Fibroblast of villous mesenchyme (primary cell): Measurements from ENCODE around the gene DNA2. TPM values are rescaled to one million over a fixed set of nuclear protein-coding genes. Genes with fewer than 3 reads are reported as not detected.

Experiments
- DNase-seq: peaks from one replicate; pipeline ENCODE4 v3.0.0-alpha.2; 2010; ENCODE audit warnings: low read depth
- H3K4me3 ChIP-seq: 2 replicates; pipeline ENCODE4 v1.5.1; 2011; ENCODE audit warnings: low read depth, mild to moderate bottlenecking, low read length
- total RNA-seq: library from RNA; depleted of rRNA; stranded (reverse); fragments of >200 nt; gene quantifications from 2 replicates; pipeline ENCODE4 v1.2.3, GENCODE V29; 2012
- TF ChIP-seq, protein P1 (sequence below): IDR thresholded peaks from 2 replicates; pipeline ENCODE4 v1.5.1; 2012; ENCODE audit warnings: low read depth, mild to moderate bottlenecking, low read length; ENCODE audit not compliant: insufficient read depth

Gene DNA2
- total RNA-seq, 1 donor, result 13.0 TPM

- TF ChIP-seq, protein P1, sequence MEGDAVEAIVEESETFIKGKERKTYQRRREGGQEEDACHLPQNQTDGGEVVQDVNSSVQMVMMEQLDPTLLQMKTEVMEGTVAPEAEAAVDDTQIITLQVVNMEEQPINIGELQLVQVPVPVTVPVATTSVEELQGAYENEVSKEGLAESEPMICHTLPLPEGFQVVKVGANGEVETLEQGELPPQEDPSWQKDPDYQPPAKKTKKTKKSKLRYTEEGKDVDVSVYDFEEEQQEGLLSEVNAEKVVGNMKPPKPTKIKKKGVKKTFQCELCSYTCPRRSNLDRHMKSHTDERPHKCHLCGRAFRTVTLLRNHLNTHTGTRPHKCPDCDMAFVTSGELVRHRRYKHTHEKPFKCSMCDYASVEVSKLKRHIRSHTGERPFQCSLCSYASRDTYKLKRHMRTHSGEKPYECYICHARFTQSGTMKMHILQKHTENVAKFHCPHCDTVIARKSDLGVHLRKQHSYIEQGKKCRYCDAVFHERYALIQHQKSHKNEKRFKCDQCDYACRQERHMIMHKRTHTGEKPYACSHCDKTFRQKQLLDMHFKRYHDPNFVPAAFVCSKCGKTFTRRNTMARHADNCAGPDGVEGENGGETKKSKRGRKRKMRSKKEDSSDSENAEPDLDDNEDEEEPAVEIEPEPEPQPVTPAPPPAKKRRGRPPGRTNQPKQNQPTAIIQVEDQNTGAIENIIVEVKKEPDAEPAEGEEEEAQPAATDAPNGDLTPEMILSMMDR, result no peak
- no peak for DNase-seq
- H3K4me3 ChIP-seq, result no peak overlapping the region
These were observed 69.5 kb downstream of the DNA2 start for GRCh38 chr10:68402276-68402675.

DNA sequence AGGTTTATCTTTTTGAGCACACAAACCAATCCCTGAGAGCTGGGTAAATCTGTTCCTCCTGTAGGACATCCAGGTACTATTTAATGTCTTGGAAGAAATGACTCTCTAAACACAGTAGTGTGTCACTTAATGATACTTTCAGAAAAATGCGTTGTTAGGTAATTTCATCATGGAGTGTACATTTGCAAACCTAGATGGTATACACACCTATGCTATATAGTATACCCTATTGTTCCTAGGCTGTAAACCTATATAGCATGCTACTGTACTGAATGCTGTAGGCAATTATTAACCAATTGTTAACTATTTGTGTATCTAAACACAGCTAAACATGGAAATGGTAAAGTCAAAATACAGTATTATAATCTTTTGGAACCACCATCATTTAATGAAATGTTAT lies 74.8 kb downstream of the DNA2 start:
- no peak overlapping the region for H3K4me3 ChIP-seq
- TF ChIP-seq, protein P1, result no peak
- no peak for DNase-seq

DNA sequence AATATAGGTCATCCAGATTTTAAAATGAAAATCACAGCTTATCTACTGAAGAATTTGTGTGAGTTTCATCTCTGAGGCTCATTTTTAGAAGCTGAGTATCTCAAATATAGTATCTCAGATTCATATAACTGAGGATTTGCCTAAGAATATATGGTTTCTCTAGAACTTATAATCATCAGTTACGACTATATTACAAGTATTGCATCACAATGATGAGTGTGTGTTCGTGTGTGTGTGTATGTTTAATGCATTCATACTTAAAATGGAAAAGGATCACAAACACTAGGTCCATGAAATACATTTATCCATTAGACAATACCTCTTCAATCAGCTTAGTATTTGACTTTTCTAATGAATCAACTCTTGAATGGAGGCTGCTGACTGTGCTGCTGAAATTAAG lies 86.0 kb downstream of the DNA2 start:
- no peak overlapping the region for H3K4me3 ChIP-seq
- DNase-seq, result no peak
- TF ChIP-seq, protein P1, result no peak

DNA sequence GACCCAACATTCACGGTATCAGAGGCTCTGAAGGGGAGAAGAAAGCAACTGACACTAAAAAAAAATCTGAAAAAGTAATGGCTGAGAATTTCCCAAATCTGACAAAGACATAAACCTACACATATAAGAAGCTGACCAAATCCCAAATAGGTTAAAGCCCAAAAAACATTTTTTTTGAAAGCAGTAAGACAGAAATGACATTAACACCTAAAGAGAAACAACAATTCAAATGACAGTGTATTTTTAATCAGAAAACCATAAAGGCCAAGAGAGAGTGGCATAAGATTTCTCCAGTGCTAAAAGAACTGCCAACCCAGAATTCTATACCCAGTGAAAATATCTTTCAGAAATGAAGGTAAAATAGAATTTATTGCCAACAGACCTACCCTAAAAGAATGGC lies 100.2 kb downstream of the DNA2 start:
- DNase-seq, result no peak
- no peak overlapping the region for H3K4me3 ChIP-seq
- TF ChIP-seq, protein P1, result no peak

- H3K4me3 ChIP-seq, result no peak overlapping the region
- peak; percentile 14 for DNase-seq
- TF ChIP-seq, protein P1, result no peak
These were observed 104.7 kb downstream of the DNA2 start for GRCh38 chr10:68367121-68367520.

GRCh38 chr10:68366600-68366999 lies 105.2 kb downstream of the DNA2 start:
- H3K4me3 ChIP-seq, result no peak overlapping the region
- no peak for DNase-seq
- TF ChIP-seq, protein P1, result no peak

DNA sequence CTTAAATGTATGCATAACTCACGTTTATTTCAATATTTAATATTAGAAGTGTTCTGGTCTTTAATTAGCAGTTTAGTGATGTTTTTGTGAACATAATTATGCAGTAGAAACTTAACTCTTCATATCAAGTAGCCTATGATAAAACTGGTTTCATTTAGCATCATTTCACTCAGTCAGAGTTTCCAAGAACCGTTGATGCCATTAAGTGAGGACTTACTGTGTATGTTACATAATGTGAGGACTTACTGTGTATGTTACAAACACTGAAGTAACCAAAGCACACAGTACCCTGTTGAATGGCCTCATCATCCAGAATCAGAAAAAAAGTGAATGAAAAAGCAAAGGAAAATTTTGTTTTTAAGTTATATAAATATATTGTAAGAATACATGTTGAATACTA lies 106.2 kb downstream of the DNA2 start:
- no peak for DNase-seq
- H3K4me3 ChIP-seq, result no peak overlapping the region
- TF ChIP-seq, protein P1, result no peak
